Spleen (tissue), 7 donors: Measurements from ENCODE around the gene NEDD4L.

Source experiments
- POLR2AphosphoS5 ChIP-seq, 3 donors: sonication (generic); formaldehyde crosslinking; IDR thresholded peaks; one replicate each; pipeline ENCODE4 v1.5.1; 2017; ENCODE audit warnings: antibody characterized with exemption in 3 of 3
- TF ChIP-seq, protein P1 (sequence below), 11 experiments: fragments of 200-600 bp in 7 of 11; fragments of 450-650 bp in 4 of 11; sonication (generic) in 4 of 11; IDR thresholded peaks in 8 of 11; conservative IDR thresholded peaks in 3 of 11; 1 replicate in 7 of 11; 2 replicates in 4 of 11; pipeline versions ENCODE4 v1.4.0 to v1.8.0; 2016 to 2021; ENCODE audit warnings: antibody characterized with exemption in 11 of 11, inconsistent platforms in 4 of 11, mild to moderate bottlenecking in 1 of 11
- donor health status: DM: no; HTN: no; CAD: no; lungs with moderate emphysema.
- donor health status: DM: no; HTN: no; CAD: no.
- donor health status: DM: no; HTN: no; CAD: no.

DNA sequence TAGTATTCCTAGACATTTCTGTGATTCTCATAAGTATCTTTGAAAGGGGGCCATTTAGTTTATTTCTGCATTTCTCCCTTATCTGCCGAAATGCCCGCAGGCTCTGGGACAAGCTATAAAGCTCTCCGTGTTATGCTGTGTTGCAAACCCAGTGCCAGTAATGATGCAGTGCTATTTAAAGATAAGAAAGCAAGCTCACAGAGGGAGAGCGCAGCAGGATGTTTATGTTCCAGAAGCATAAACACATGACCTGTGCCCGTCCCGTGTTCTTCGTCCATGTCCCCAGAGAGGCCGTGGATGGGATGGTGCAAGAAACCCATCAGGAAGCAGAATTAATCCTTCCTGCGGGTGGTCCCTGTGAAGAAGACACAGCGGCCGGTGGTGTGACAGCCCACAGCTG, 99.4 kb downstream of the NEDD4L start:
- TF ChIP-seq, protein P1, sequence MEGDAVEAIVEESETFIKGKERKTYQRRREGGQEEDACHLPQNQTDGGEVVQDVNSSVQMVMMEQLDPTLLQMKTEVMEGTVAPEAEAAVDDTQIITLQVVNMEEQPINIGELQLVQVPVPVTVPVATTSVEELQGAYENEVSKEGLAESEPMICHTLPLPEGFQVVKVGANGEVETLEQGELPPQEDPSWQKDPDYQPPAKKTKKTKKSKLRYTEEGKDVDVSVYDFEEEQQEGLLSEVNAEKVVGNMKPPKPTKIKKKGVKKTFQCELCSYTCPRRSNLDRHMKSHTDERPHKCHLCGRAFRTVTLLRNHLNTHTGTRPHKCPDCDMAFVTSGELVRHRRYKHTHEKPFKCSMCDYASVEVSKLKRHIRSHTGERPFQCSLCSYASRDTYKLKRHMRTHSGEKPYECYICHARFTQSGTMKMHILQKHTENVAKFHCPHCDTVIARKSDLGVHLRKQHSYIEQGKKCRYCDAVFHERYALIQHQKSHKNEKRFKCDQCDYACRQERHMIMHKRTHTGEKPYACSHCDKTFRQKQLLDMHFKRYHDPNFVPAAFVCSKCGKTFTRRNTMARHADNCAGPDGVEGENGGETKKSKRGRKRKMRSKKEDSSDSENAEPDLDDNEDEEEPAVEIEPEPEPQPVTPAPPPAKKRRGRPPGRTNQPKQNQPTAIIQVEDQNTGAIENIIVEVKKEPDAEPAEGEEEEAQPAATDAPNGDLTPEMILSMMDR (IDR thresholded peaks at IDR 0.05 in 8 of 11, conservative IDR thresholded peaks at IDR 0.05 in 3 of 11), result no peak
- TF ChIP-seq POLR2AphosphoS5 (IDR thresholded peaks at IDR 0.05), result no peak
